GM12878 (cell line): ENCODE measurements around the gene VTN. TPM values are rescaled to one million over a fixed set of nuclear protein-coding genes. Genes with fewer than 3 reads are reported as not detected.

Experiments used
- ATAC-seq: fragments of 200-7000 bp; cut with Tn5 transposase; 3 replicates; pipeline ENCODE4 v1.9.1; 2020; ENCODE audit warnings: mild to moderate bottlenecking, moderate library complexity
- BruUV-seq: library from RNA; stranded (reverse); fragments of 400-500 nt; replicated peaks from 2 replicates; lab custom pipeline; 2021; lab: Mats Ljungman, UMichigan
- CTCF ChIA-PET: fragments of 300-600 bp; sonication (Branson Sonifier 250); formaldehyde crosslinking; extraction: SDS; loops from one replicate; lab custom pipeline; 2021; ENCODE audit warnings: inconsistent platforms; lab: Yijun Ruan, JAX
- POLR2A ChIA-PET: fragments of 350-600 bp; formaldehyde crosslinking; extraction: SDS; loops from one replicate; lab custom pipeline; 2021; ENCODE audit warnings: inconsistent platforms; lab: Charles Lee
- RAD21 ChIA-PET: fragments of 300-600 bp; sonication (Branson Sonifier 250); formaldehyde crosslinking; loops from one replicate; lab custom pipeline; 2023; ENCODE audit warnings: antibody characterized with exemption; ENCODE audit not compliant: unreplicated experiment; lab: Charles Lee
- SMC1A ChIA-PET: fragments of 300-600 bp; sonication (Branson Sonifier 250); formaldehyde crosslinking; loops from one replicate; lab custom pipeline; 2023; ENCODE audit not compliant: unreplicated experiment, uncharacterized antibody; lab: Charles Lee
- DNase-seq: peaks from one replicate; pipeline ENCODE4 v3.0.0-alpha.2; 2011; ENCODE audit warnings: low read depth, low spot score
- FAIRE-seq: peaks from 3 replicates; lab custom pipeline; 2011; peaks lifted over from hg19 to GRCh38; lab: Jason Lieb, UNC
- H2AFZ ChIP-seq: 2 replicates; pipeline ENCODE4 v1.6.0; 2011; ENCODE audit warnings: low read depth, low read length, control low read depth; ENCODE audit not compliant: control insufficient read depth
- H3K27ac ChIP-seq: 2 replicates; pipeline ENCODE4 v1.5.1; 2011; ENCODE audit warnings: control low read depth; ENCODE audit not compliant: control insufficient read depth, insufficient read depth
- H3K27me3 ChIP-seq, 2 experiments: replicated peaks in 1 of 2; 2 replicates each; pipeline versions ENCODE4 v1.6.0 to v1.6.1; 2011; ENCODE audit warnings: low read length in 1 of 2; ENCODE audit not compliant: control insufficient read depth in 2 of 2, insufficient read depth in 2 of 2
- H3K36me3 ChIP-seq, 2 experiments: 2 replicates each; pipeline ENCODE4 v1.5.1; 2011; ENCODE audit warnings: low read length in 1 of 2; ENCODE audit not compliant: control insufficient read depth in 2 of 2, insufficient read depth in 2 of 2
- H3K4me1 ChIP-seq: 2 replicates; pipeline ENCODE4 v1.6.1; 2011; ENCODE audit warnings: mild to moderate bottlenecking, low read length, moderate library complexity, mixed read lengths; ENCODE audit not compliant: control insufficient read depth, insufficient read depth
- H3K4me2 ChIP-seq: 2 replicates; pipeline ENCODE4 v1.6.0; 2011; ENCODE audit warnings: control low read depth; ENCODE audit not compliant: control insufficient read depth, insufficient read depth
- H3K4me3 ChIP-seq: fragments of 200-600 bp; sonication (generic); 2 replicates; pipeline ENCODE4 v1.5.1; 2016
- H3K79me2 ChIP-seq: 2 replicates; pipeline ENCODE4 v1.6.0; 2011; ENCODE audit warnings: low read length; ENCODE audit not compliant: control insufficient read depth, insufficient read depth
- H3K9ac ChIP-seq: 2 replicates; pipeline ENCODE4 v1.8.0; 2011; ENCODE audit warnings: low read length, control low read depth, mixed read lengths; ENCODE audit not compliant: control insufficient read depth, insufficient read depth
- H3K9me3 ChIP-seq: replicated peaks from 3 replicates; pipeline ENCODE4 v1.5.1; 2011; ENCODE audit warnings: mild to moderate bottlenecking, low read length; ENCODE audit not compliant: control insufficient read depth, insufficient read depth
- H4K20me1 ChIP-seq: 2 replicates; pipeline ENCODE4 v1.6.0; 2011; ENCODE audit not compliant: control insufficient read depth, insufficient read depth
- HDAC2 ChIP-seq: fragments of 200-600 bp; sonication (generic); IDR thresholded peaks from 2 replicates; pipeline ENCODE4 v1.6.1; 2017
- MEF2B ChIP-seq: fragments of 450-650 bp; IDR thresholded peaks from 2 replicates; pipeline ENCODE4 v1.6.1; 2018; ENCODE audit warnings: mild to moderate bottlenecking, moderate library complexity; ENCODE audit not compliant: partially characterized antibody, poor library complexity, severe bottlenecking
- NBN ChIP-seq: fragments of 450-650 bp; IDR thresholded peaks from 2 replicates; pipeline ENCODE4 v1.6.1; 2016
- NFIC ChIP-seq: IDR thresholded peaks from 2 replicates; pipeline ENCODE4 v1.6.1; 2012; ENCODE audit warnings: low read depth, mild to moderate bottlenecking, inconsistent platforms, low read length, moderate library complexity
- PAX8 ChIP-seq: fragments of 450-650 bp; IDR thresholded peaks from 2 replicates; pipeline ENCODE4 v1.6.1; 2017; ENCODE audit warnings: mild to moderate bottlenecking, moderate library complexity
- POLR2AphosphoS2 ChIP-seq: IDR thresholded peaks from 2 replicates; pipeline ENCODE4 v1.6.1; 2011; ENCODE audit warnings: low read depth, mild to moderate bottlenecking, low read length, improper control_type of control experiment, moderate library complexity
- POU2F2 ChIP-seq: IDR thresholded peaks from 3 replicates; pipeline ENCODE4 v1.6.1; 2011; ENCODE audit warnings: low read depth, mild to moderate bottlenecking, low read length, borderline replicate concordance
- RFX5 ChIP-seq: IDR thresholded peaks from 2 replicates; pipeline ENCODE4 v1.6.1; 2011; ENCODE audit warnings: low read depth, low read length, improper control_type of control experiment
- RUNX3 ChIP-seq: IDR thresholded peaks from 2 replicates; pipeline ENCODE4 v1.6.1; 2012; ENCODE audit warnings: low read length, inconsistent platforms
- SIX5 ChIP-seq: IDR thresholded peaks from 2 replicates; pipeline ENCODE4 v1.6.1; 2011; ENCODE audit warnings: mild to moderate bottlenecking, low read depth, low read length, moderate library complexity; ENCODE audit not compliant: severe bottlenecking
- SP1 ChIP-seq: IDR thresholded peaks from one replicate; pipeline ENCODE4 v1.6.1; 2011; ENCODE audit warnings: low read depth, low read length
- TARDBP ChIP-seq: IDR thresholded peaks from 2 replicates; pipeline ENCODE4 v1.6.1; 2016; ENCODE audit warnings: borderline replicate concordance
- TBL1XR1 ChIP-seq: IDR thresholded peaks from 2 replicates; pipeline ENCODE4 v1.6.1; 2012; ENCODE audit warnings: low read depth, low read length, improper control_type of control experiment
- YBX1 ChIP-seq: fragments of 450-650 bp; IDR thresholded peaks from 2 replicates; pipeline ENCODE4 v1.6.1; 2016; ENCODE audit warnings: antibody characterized with exemption
- WGBS: methylation state at CpG from one replicate; pipeline ENCODE4 v1.1.6; 2016; ENCODE audit warnings: low lambda C conversion rate; ENCODE audit not compliant: insufficient replicate concordance, insufficient coverage; ENCODE audit errors: missing lambda C conversion rate; 5-methylcytosine and 5-hydroxymethylcytosine counted together
- in situ Hi-C: fragments of 300-500 bp; cut with MboI; formaldehyde crosslinking; loops from 9 replicates; pipeline ENCODE4 v1.14.3; 2018; ENCODE audit warnings: mixed read lengths
- intact Hi-C: fragments of 100-400 bp; cut with micrococcal nuclease; formaldehyde crosslinking; loops from one replicate; pipeline ENCODE4 v1.14.2; 2022; ENCODE audit not compliant: unreplicated experiment
- polyA plus RNA-seq, 11 experiments: library from polyadenylated mRNA; depleted of rRNA in 4 of 11; unstranded in 6 of 11; stranded (reverse) in 5 of 11; fragments of >200 nt; fragmentation: Nextera tagmentation in 4 of 11; fragmentation: Illumina TruSeq in 1 of 11; extraction: Ambion mirVana in 4 of 11; extraction: Trizol in 1 of 11; gene quantifications; 1 replicate in 1 of 11; 2 replicates in 10 of 11; pipeline versions ENCODE4 v1.2.1 to v1.2.3, GENCODE V29; 2011 to 2016; ENCODE audit warnings: inconsistent platforms in 2 of 11, missing spikeins in 2 of 11, low read depth in 1 of 11
- total RNA-seq, 4 experiments: library from RNA; depleted of rRNA in 3 of 4; stranded (reverse); fragments of >200 nt in 3 of 4; fragmentation: Illumina TruSeq in 1 of 4; extraction: Trizol in 1 of 4; gene quantifications; 2 replicates each; pipeline versions ENCODE4 v1.2.1 to v1.2.3, GENCODE V29; 2013 to 2021
- TF ChIP-seq, protein P1 (sequence below): fragments of 450-650 bp; IDR thresholded peaks from 2 replicates; pipeline ENCODE4 v1.6.1; 2017; ENCODE audit warnings: low read depth, mild to moderate bottlenecking, moderate library complexity
- TF ChIP-seq, protein P2 (sequence below): fragments of 450-650 bp; IDR thresholded peaks from 2 replicates; pipeline ENCODE4 v1.6.1; 2018; ENCODE audit warnings: mild to moderate bottlenecking, low read depth, moderate library complexity; ENCODE audit not compliant: partially characterized antibody

VTN gene
- total and polyA plus RNA-seq, 10 of the 15 experiments (the other 5 are each of a cell fraction or from before 2014, with no cell fraction given), result 0.04 to 1.3 (median 0.13) TPM; not detected in 5

DNA sequence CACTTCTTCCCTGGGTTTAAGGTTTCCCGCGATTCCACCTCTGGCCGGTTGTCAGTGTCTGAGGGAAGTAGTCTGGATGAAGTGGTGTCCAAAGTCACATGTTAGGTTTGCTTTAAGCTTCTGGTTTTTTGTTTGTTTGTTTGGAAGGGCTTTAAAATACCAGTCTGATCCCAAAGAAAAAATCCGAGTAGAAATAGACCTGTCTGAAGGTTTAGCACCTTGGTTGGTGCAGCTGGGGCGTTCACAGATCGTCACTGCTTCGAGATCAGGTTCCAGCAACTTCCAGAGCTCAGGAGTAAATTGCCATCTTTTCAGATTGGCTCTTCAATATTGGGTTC, 50.5 kb downstream of the VTN start:
- Histone ChIP-seq H3K4me2 (peak overlapping the region; percentile 71), H3K4me1 (no peaks in the 10 kb centered on the region; the same call in 1 of the 2 replicates), H3K79me2 (peaks cover 52% of the 10 kb centered on the region), H2AFZ (peak overlapping the region; percentile 89), H3K4me3 (peak overlapping the region; percentile 94), H3K27ac (peak overlapping the region; percentile 73), H3K9me3 (no peaks in the 10 kb centered on the region), H3K9ac (peak overlapping the region; percentile 77), H3K27me3 (no peaks in the 10 kb centered on the region), H4K20me1 (no peaks in the 10 kb centered on the region), H3K36me3 (no peaks in the 10 kb centered on the region; a peak in 2 of 4 replicates)
- in situ Hi-C loops, result no loop called here
- TF ChIP-seq POU2F2 (no peak), TBL1XR1 (no peak), POLR2AphosphoS2 (no peak), SIX5 (no peak), HDAC2 (no peak), SP1 (no peak), RFX5 (no peak), NFIC (no peak), PAX8 (no peak), NBN (no peak), YBX1 (no peak), RUNX3 (no peak), MEF2B (no peak), TARDBP (no peak)
- TF ChIP-seq, protein P1, sequence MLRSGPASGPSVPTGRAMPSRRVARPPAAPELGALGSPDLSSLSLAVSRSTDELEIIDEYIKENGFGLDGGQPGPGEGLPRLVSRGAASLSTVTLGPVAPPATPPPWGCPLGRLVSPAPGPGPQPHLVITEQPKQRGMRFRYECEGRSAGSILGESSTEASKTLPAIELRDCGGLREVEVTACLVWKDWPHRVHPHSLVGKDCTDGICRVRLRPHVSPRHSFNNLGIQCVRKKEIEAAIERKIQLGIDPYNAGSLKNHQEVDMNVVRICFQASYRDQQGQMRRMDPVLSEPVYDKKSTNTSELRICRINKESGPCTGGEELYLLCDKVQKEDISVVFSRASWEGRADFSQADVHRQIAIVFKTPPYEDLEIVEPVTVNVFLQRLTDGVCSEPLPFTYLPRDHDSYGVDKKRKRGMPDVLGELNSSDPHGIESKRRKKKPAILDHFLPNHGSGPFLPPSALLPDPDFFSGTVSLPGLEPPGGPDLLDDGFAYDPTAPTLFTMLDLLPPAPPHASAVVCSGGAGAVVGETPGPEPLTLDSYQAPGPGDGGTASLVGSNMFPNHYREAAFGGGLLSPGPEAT, result no peak
- TF ChIP-seq, protein P2, sequence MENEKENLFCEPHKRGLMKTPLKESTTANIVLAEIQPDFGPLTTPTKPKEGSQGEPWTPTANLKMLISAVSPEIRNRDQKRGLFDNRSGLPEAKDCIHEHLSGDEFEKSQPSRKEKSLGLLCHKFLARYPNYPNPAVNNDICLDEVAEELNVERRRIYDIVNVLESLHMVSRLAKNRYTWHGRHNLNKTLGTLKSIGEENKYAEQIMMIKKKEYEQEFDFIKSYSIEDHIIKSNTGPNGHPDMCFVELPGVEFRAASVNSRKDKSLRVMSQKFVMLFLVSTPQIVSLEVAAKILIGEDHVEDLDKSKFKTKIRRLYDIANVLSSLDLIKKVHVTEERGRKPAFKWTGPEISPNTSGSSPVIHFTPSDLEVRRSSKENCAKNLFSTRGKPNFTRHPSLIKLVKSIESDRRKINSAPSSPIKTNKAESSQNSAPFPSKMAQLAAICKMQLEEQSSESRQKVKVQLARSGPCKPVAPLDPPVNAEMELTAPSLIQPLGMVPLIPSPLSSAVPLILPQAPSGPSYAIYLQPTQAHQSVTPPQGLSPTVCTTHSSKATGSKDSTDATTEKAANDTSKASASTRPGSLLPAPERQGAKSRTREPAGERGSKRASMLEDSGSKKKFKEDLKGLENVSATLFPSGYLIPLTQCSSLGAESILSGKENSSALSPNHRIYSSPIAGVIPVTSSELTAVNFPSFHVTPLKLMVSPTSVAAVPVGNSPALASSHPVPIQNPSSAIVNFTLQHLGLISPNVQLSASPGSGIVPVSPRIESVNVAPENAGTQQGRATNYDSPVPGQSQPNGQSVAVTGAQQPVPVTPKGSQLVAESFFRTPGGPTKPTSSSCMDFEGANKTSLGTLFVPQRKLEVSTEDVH, result no peak
- ChIA-PET CTCF (interaction anchor here (0.8 to 4.0 kb wide), 7 partner anchors 10 to 514 kb away, joined by 3 to 29 read pairs (median 3); partner anchors contain the start of genes IFT20 and TNFAIP1), SMC1A (interaction anchor here (0.5 to 2.0 kb wide), 8 partner anchors 8 to 400 kb away, joined by 3 to 7 read pairs (median 4); partner anchors contain the start of genes IFT20, POLDIP2, RPL23A and TNFAIP1), POLR2A (interaction anchor here (0.8 to 2.7 kb wide), 4 partner anchors 13 to 44 kb away, joined by 3 to 13 read pairs (median 8); partner anchors contain the start of genes IFT20 and TNFAIP1), RAD21 (interaction anchor here (4.0 kb wide), 1 partner anchor 16 kb away, joined by 19 read pairs; the partner anchor contains the start of genes IFT20 and TNFAIP1)
- DNase-seq (no peak), ATAC-seq (no peak), FAIRE-seq (no peak)
- 0% methylated on average over 7 of the region's 7 CpGs for WGBS
- intact Hi-C loops, result loop anchor here (1.0 to 10.0 kb wide), 2 partner anchors 16 to 265 kb away; partner anchors contain the start of genes IFT20 and TNFAIP1
- no TSS peak for BruUV-seq
